GM21526 (cell line): ENCODE measurements around the gene DNM1L.

Source experiments
- ATAC-seq: cut with Tn5 transposase; IDR thresholded peaks from one replicate; pipeline ENCODE4 v1.9.1; 2021; ENCODE audit warnings: moderate library complexity; ENCODE audit not compliant: unreplicated experiment, low FRiP score

DNM1L gene

GRCh38 chr12:32755051-32755653 is 76.1 kb downstream of the DNM1L start:
- ATAC-seq: peak; percentile 75

- ATAC-seq: peak; percentile 90
Observed at GRCh38 chr12:32755654-32756475, 76.8 kb downstream of the DNM1L start, which contains the start of gene YARS2. TSS of gene YARS2 (minus strand) at chr12:32755897. CDS start at chr12:32755874, 23 bp downstream.

- ATAC-seq: no peak
Observed at GRCh38 chr12:32756476-32757066, 77.5 kb downstream of the DNM1L start.

GRCh38 chr12:32757157-32757556 is 78.1 kb downstream of the DNM1L start:
- no peak for ATAC-seq

- ATAC-seq: peak; percentile 84
Observed at GRCh38 chr12:32761716-32762115, 82.6 kb downstream of the DNM1L start.

- ATAC-seq: no peak
Observed at GRCh38 chr12:32765906-32766305, 86.8 kb downstream of the DNM1L start.

GRCh38 chr12:32768518-32768917 is 89.4 kb downstream of the DNM1L start:
- ATAC-seq: no peak

- no peak for ATAC-seq
Observed at GRCh38 chr12:32770141-32770540, 91.0 kb downstream of the DNM1L start.

- ATAC-seq: no peak
Observed at GRCh38 chr12:32773691-32774090, 94.6 kb downstream of the DNM1L start.

GRCh38 chr12:32776258-32776657 is 97.2 kb downstream of the DNM1L start:
- ATAC-seq: no peak

GRCh38 chr12:32777159-32777558 is 98.1 kb downstream of the DNM1L start:
- ATAC-seq: no peak

- no peak for ATAC-seq
Observed at GRCh38 chr12:32777691-32778175, 98.6 kb downstream of the DNM1L start.

- ATAC-seq: no peak
Observed at GRCh38 chr12:32780071-32780470, 101.0 kb downstream of the DNM1L start.

GRCh38 chr12:32783029-32783428 is 103.9 kb downstream of the DNM1L start:
- ATAC-seq: no peak

- no peak for ATAC-seq
Observed at GRCh38 chr12:32785557-32785956, 106.5 kb downstream of the DNM1L start.

GRCh38 chr12:32788405-32788804 is 109.3 kb downstream of the DNM1L start:
- ATAC-seq: no peak

- ATAC-seq: no peak
Observed at GRCh38 chr12:32789446-32789845, 110.3 kb downstream of the DNM1L start.

GRCh38 chr12:32789916-32790315 is 110.8 kb downstream of the DNM1L start:
- ATAC-seq: no peak

GRCh38 chr12:32794281-32794680 is 115.2 kb downstream of the DNM1L start:
- ATAC-seq: no peak
